T-cell (primary cell): ENCODE data around the gene HS6ST3. TPM values are rescaled to one million over a fixed set of nuclear protein-coding genes. Genes with fewer than 3 reads are reported as not detected.
"Not testable (repeated sequence)": the region's sequence is repeated elsewhere in the genome, so short reads cannot be mapped to it uniquely, and the experiment has no call there.

Experiments
- ATAC-seq, 4 experiments: fragments of 200-7000 bp in 3 of 4; fragments of 150-1000 bp in 1 of 4; cut with Tn5 transposase; replicated peaks in 1 of 4; 1 replicate in 3 of 4; 2 replicates in 1 of 4; pipeline ENCODE4 v1.10.0; 2021; ENCODE audit warnings: moderate library complexity in 3 of 4, mild to moderate bottlenecking in 2 of 4, moderate number of reproducible peaks in 1 of 4
- CTCF ChIA-PET, 2 donors: fragments of 300-600 bp; sonication (Branson Sonifier 250); formaldehyde crosslinking; loops; one replicate each; lab custom pipeline; 2022; ENCODE audit warnings: antibody characterized with exemption in 2 of 2; lab: Charles Lee
- POLR2A ChIA-PET, 2 donors: fragments of 300-600 bp; sonication (Branson Sonifier 250); formaldehyde crosslinking; loops; one replicate each; lab custom pipeline; 2022; ENCODE audit warnings: antibody characterized with exemption in 2 of 2; lab: Charles Lee
- DNase-seq, 35 experiments: peaks; one replicate each; pipeline versions ENCODE4 v3.0.0 to v3.0.0-alpha.2; 2013 to 2023
- H3K27ac ChIP-seq: one replicate; pipeline ENCODE4 v1.5.1; 2013; ENCODE audit warnings: low read length
- H3K27me3 ChIP-seq, 2 experiments: replicated peaks in 1 of 2; 1 replicate in 1 of 2; 2 replicates in 1 of 2; pipeline versions ENCODE4 v1.6.1 to v1.7.0; 2013; ENCODE audit warnings: low read length in 1 of 2, mixed read lengths in 1 of 2; ENCODE audit not compliant: control insufficient read depth in 2 of 2, insufficient read depth in 2 of 2; ENCODE audit errors: extremely low read depth in 1 of 2
- H3K36me3 ChIP-seq, 2 donors: 1 replicate in 1 of 2; 2 replicates in 1 of 2; pipeline versions ENCODE4 v1.6.1 to v1.7.0; 2013; ENCODE audit warnings: low read length in 1 of 2; ENCODE audit not compliant: control insufficient read depth in 2 of 2, insufficient read depth in 1 of 2; ENCODE audit errors: extremely low read depth in 1 of 2
- H3K4me1 ChIP-seq, 2 experiments: 1 replicate in 1 of 2; 2 replicates in 1 of 2; pipeline versions ENCODE4 v1.6.1 to v1.7.0; 2013; ENCODE audit warnings: low read length in 2 of 2, mixed read lengths in 1 of 2; ENCODE audit not compliant: insufficient read depth in 2 of 2, control insufficient read depth in 1 of 2; ENCODE audit errors: extremely low read depth in 1 of 2
- H3K4me3 ChIP-seq, 2 donors: 1 replicate in 1 of 2; 2 replicates in 1 of 2; pipeline versions ENCODE4 v1.5.1 to v1.7.0; 2013; ENCODE audit warnings: mild to moderate bottlenecking in 2 of 2, low read length in 1 of 2, moderate library complexity in 1 of 2; ENCODE audit not compliant: control insufficient read depth in 1 of 2; ENCODE audit errors: extremely low read depth in 1 of 2
- H3K9me3 ChIP-seq: 2 replicates; pipeline ENCODE4 v1.7.0; 2013
- H3K27ac Mint-ChIP-seq, 2 donors: one replicate each; pipeline ENCODE4 v1.8.0; 2020 to 2021; ENCODE audit warnings: mild to moderate bottlenecking in 2 of 2, mixed read lengths in 2 of 2
- H3K27me3 Mint-ChIP-seq, 2 donors: one replicate each; pipeline ENCODE4 v1.8.0; 2021 to 2022; ENCODE audit warnings: mixed read lengths in 2 of 2
- H3K36me3 Mint-ChIP-seq: one replicate; pipeline ENCODE4 v1.8.0; 2021; ENCODE audit warnings: mixed read lengths
- H3K4me1 Mint-ChIP-seq, 3 donors: one replicate each; pipeline ENCODE4 v1.8.0; 2020 to 2022; ENCODE audit warnings: mixed read lengths in 3 of 3, mild to moderate bottlenecking in 1 of 3
- H3K4me3 Mint-ChIP-seq, 3 donors: one replicate each; pipeline ENCODE4 v1.8.0; 2020 to 2022; ENCODE audit warnings: mild to moderate bottlenecking in 3 of 3, mixed read lengths in 3 of 3, moderate library complexity in 3 of 3
- H3K9me3 Mint-ChIP-seq, 3 donors: one replicate each; pipeline ENCODE4 v1.8.0; 2020 to 2022; ENCODE audit warnings: mixed read lengths in 3 of 3
- WGBS: methylation state at CpG from one replicate; pipeline ENCODE4 v1.1.5; 2013; ENCODE audit warnings: missing lambda C conversion rate; ENCODE audit not compliant: insufficient coverage; 5-methylcytosine and 5-hydroxymethylcytosine counted together
- total RNA-seq, 35 experiments: library from RNA in 6 of 35; stranded (reverse) in 6 of 35; fragments of 120-200 nt in 1 of 35; gene quantifications; one replicate each; pipeline versions ENCODE4 v1.2.1 to v1.2.4 and lab custom pipeline; 2013 to 2026

HS6ST3 gene
- total RNA-seq, 5 donors from 2014 or later (not counting 1 experiment from before 2014, with no cell fraction given), result not detected

- H3K4me1 Mint-ChIP-seq, H3K27ac Mint-ChIP-seq, H3K36me3 Mint-ChIP-seq, H3K9me3 ChIP-seq, H3K4me1 ChIP-seq, POLR2A ChIA-PET, H3K9me3 Mint-ChIP-seq, H3K4me3 Mint-ChIP-seq, DNase-seq, CTCF ChIA-PET, H3K27ac ChIP-seq, H3K4me3 ChIP-seq, ATAC-seq, H3K36me3 ChIP-seq: not testable (repeated sequence)
- peaks cover 0 to 18% of the 10 kb centered on the region in 2 experiments for H3K27me3 ChIP-seq
- peaks cover 36 to 50% of the 10 kb centered on the region in 2 donors for H3K27me3 Mint-ChIP-seq
- no CpG with 5 or more reads among the region's 3 CpGs for WGBS
These were observed 38.0 kb upstream of the HS6ST3 start for GRCh38 chr13:96051946-96052345.

GRCh38 chr13:96052656-96053002, 37.3 kb upstream of the HS6ST3 start:
- POLR2A ChIA-PET, result no interaction called here
- CTCF ChIA-PET, result no interaction called here
- DNase-seq (no peak), ATAC-seq (no peak)
- no peaks in the 10 kb centered on the region for H3K9me3 ChIP-seq
- Mint-ChIP-seq H3K27ac (no peak overlapping the region), H3K4me1 (peaks cover 7 to 9% (median 8%) of the 10 kb centered on the region in 3 donors), H3K4me3 (peak overlapping the region; percentile 44 to 62 (median 54)), H3K9me3 (peaks cover 0 to 5% (median 4%) of the 10 kb centered on the region in 3 donors), H3K36me3 (no peaks in the 10 kb centered on the region), H3K27me3 (peaks cover 36 to 50% of the 10 kb centered on the region in 2 donors)
- H3K27me3 ChIP-seq, result peaks cover 0 to 16% of the 10 kb centered on the region in 2 experiments
- WGBS, result 8% methylated on average over 7 of the region's 12 CpGs
- H3K36me3 ChIP-seq, result no peaks in the 10 kb centered on the region
- peaks cover 0 to 3% of the 10 kb centered on the region in 2 experiments for H3K4me1 ChIP-seq
- H3K27ac ChIP-seq, result no peak overlapping the region
- no peak overlapping the region for H3K4me3 ChIP-seq

GRCh38 chr13:96053003-96053703, 36.8 kb upstream of the HS6ST3 start, which contains the start of gene UGGT2:
Gene UGGT2 (minus strand): TSS chr13:96053401. CDS start chr13:96053312, 89 bp downstream.
- peaks cover 0 to 6% (median under 1%) of the 10 kb centered on the region in 3 donors for H3K9me3 Mint-ChIP-seq
- peaks cover 36 to 47% of the 10 kb centered on the region in 2 donors for H3K27me3 Mint-ChIP-seq
- Histone ChIP-seq H3K27me3 (peaks cover 0 to 16% of the 10 kb centered on the region in 2 experiments), H3K4me1 (peaks cover 0 to 3% of the 10 kb centered on the region in 2 experiments), H3K27ac (no peak within 1 kb of the TSS), H3K4me3 (peak within 1 kb of the TSS in 1 of 2 donors; percentile 66), H3K9me3 (no peaks in the 10 kb centered on the region), H3K36me3 (no peaks in the 10 kb centered on the region)
- ChIA-PET CTCF (no interaction called here), POLR2A (no interaction called here)
- 5% methylated on average over 74 of the region's 77 CpGs for WGBS
- no peak within 1 kb of the TSS for H3K27ac Mint-ChIP-seq
- no peaks in the 10 kb centered on the region for H3K36me3 Mint-ChIP-seq
- DNase-seq (peak in 1 of 35 experiments; percentile 29), ATAC-seq (peak in 1 of 4 experiments; percentile 40)
- H3K4me1 Mint-ChIP-seq, result peaks cover 7 to 9% (median 8%) of the 10 kb centered on the region in 3 donors
- peak within 1 kb of the TSS; percentile 44 to 62 (median 54) for H3K4me3 Mint-ChIP-seq

GRCh38 chr13:96065849-96066248, 24.1 kb upstream of the HS6ST3 start:
- CTCF ChIA-PET, result no interaction called here
- Mint-ChIP-seq H3K27ac (no peak overlapping the region), H3K4me3 (no peak overlapping the region), H3K4me1 (no peaks in the 10 kb centered on the region), H3K36me3 (no peaks in the 10 kb centered on the region), H3K27me3 (no peaks in the 10 kb centered on the region), H3K9me3 (peaks cover 0 to 10% (median 8%) of the 10 kb centered on the region in 3 donors)
- POLR2A ChIA-PET, result no interaction called here
- H3K27ac ChIP-seq, result no peak overlapping the region
- no peak for DNase-seq
- H3K4me3 ChIP-seq, result no peak overlapping the region
- peaks cover 0 to 2% of the 10 kb centered on the region in 2 experiments for H3K27me3 ChIP-seq
- ATAC-seq, result no peak
- H3K4me1 ChIP-seq, result no peaks in the 10 kb centered on the region
- 100% methylated on average over 1 of the region's 2 CpGs for WGBS
- no peaks in the 10 kb centered on the region for H3K9me3 ChIP-seq
- no peaks in the 10 kb centered on the region for H3K36me3 ChIP-seq

- Mint-ChIP-seq H3K27ac (no peak overlapping the region), H3K4me3 (no peak overlapping the region), H3K36me3 (no peaks in the 10 kb centered on the region), H3K27me3 (no peaks in the 10 kb centered on the region), H3K4me1 (no peaks in the 10 kb centered on the region), H3K9me3 (peaks cover 0 to 13% (median 12%) of the 10 kb centered on the region in 3 donors)
- Histone ChIP-seq H3K36me3 (no peaks in the 10 kb centered on the region), H3K27me3 (no peaks in the 10 kb centered on the region), H3K9me3 (no peaks in the 10 kb centered on the region), H3K4me1 (no peaks in the 10 kb centered on the region), H3K27ac (no peak overlapping the region), H3K4me3 (no peak overlapping the region)
- no peak for ATAC-seq
- ChIA-PET CTCF (no interaction called here), POLR2A (no interaction called here)
- no peak for DNase-seq
- WGBS, result no CpG with 5 or more reads among the region's 2 CpGs
These were observed 21.2 kb upstream of the HS6ST3 start for GRCh38 chr13:96068729-96069128.

- ATAC-seq, result no peak
- H3K36me3 ChIP-seq, result no peaks in the 10 kb centered on the region
- WGBS, result no CpG with 5 or more reads among the region's 6 CpGs
- Mint-ChIP-seq H3K27me3 (no peaks in the 10 kb centered on the region), H3K36me3 (no peaks in the 10 kb centered on the region), H3K4me3 (no peak overlapping the region), H3K4me1 (no peaks in the 10 kb centered on the region), H3K27ac (no peak overlapping the region), H3K9me3 (peaks cover 0 to 15% (median 15%) of the 10 kb centered on the region in 3 donors)
- H3K4me1 ChIP-seq, result no peaks in the 10 kb centered on the region
- no peaks in the 10 kb centered on the region for H3K27me3 ChIP-seq
- POLR2A ChIA-PET, result no interaction called here
- H3K9me3 ChIP-seq, result no peaks in the 10 kb centered on the region
- no peak overlapping the region for H3K27ac ChIP-seq
- CTCF ChIA-PET, result no interaction called here
- H3K4me3 ChIP-seq, result no peak overlapping the region
- no peak for DNase-seq
These were observed 18.4 kb upstream of the HS6ST3 start for GRCh38 chr13:96071504-96071903.
